Fibroblast of skin of scalp (primary cell): ENCODE measurements around the gene IDI2.
A peak's percentile ranks its signal among the peaks of the same experiment; 100 is the strongest.

Experiments
- DNase-seq: peaks from one replicate; pipeline ENCODE4 v3.0.0-alpha.2; 2013

The IDI2 gene

GRCh38 chr10:976316-976715 is 49.3 kb downstream of the IDI2 start:
- no peak for DNase-seq

GRCh38 chr10:974785-975074 is 50.9 kb downstream of the IDI2 start:
- DNase-seq: no peak

GRCh38 chr10:974038-974784 is 51.4 kb downstream of the IDI2 start:
- no peak for DNase-seq

GRCh38 chr10:972763-973162 is 52.9 kb downstream of the IDI2 start:
- DNase-seq: no peak

- DNase-seq: no peak
Measured at GRCh38 chr10:971613-972012, 54.0 kb downstream of the IDI2 start.

- DNase-seq: peak; percentile 18
Measured at GRCh38 chr10:971150-971542, 54.5 kb downstream of the IDI2 start.

- no peak for DNase-seq
Measured at GRCh38 chr10:970311-971149, 55.1 kb downstream of the IDI2 start.

GRCh38 chr10:969473-970150 is 56.0 kb downstream of the IDI2 start:
- no peak for DNase-seq
